GM12875 (cell line): ENCODE measurements around the gene C2orf69.
A peak's percentile ranks its signal among the peaks of the same experiment; 100 is the strongest.

Source experiments
- H3K4me3 ChIP-seq: one replicate; pipeline ENCODE4 v1.5.1; 2011; ENCODE audit warnings: low read depth, low read length, control low read depth
- CTCF ChIP-seq: IDR thresholded peaks from 2 replicates; pipeline ENCODE4 v1.5.1; 2011; ENCODE audit warnings: low read depth, mild to moderate bottlenecking, control low read depth, inconsistent platforms, low read length, moderate library complexity, borderline replicate concordance; ENCODE audit not compliant: insufficient read depth

Gene C2orf69

GRCh38 chr2:199932312-199932855, 21.3 kb downstream of the C2orf69 start:
- no peak for TF ChIP-seq CTCF
- H3K4me3 ChIP-seq = no peak overlapping the region

DNA sequence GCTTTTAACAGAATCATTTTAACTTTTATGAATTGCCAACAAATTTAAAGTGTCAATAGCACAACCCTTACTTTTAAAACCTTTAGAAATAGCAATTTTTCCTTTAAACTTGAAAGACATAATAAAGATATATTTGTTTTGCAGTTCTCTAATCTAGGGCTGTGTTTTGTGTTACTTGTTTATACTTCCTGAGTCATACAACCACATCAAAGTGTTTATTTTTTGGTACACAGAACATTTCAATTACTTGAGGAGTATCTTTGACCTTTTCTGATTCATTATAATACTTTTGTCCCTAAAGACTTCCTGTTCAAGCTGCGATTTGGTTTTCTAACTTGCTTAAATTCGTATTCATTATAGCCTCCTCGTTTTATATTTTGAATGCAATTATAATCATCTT, 22.4 kb downstream of the C2orf69 start:
- no peak for TF ChIP-seq CTCF
- no peak overlapping the region for H3K4me3 ChIP-seq

DNA sequence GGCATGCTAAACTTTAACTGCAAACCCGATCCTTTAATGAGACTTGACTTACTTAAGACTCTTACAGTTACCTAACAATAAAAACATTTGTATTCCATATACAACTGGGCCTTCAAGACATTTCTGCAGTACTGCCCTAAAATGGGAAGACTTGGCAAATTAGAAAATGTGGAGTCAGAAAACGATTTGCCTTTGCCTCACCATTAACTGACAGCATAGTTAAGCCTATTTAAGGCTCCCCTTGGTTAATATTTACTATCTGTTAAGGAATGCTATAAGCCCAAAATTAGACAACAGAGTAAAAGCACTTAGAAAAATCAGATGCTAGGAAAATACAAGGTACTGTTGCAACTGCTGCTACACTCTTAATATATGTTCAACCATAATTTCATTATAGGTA, 25.5 kb downstream of the C2orf69 start:
- no peak for TF ChIP-seq CTCF
- H3K4me3 ChIP-seq = no peak overlapping the region

- 0 out of 2 replicates have a peak, but pooled peaks have one; percentile 15 for TF ChIP-seq CTCF
- no peak overlapping the region for H3K4me3 ChIP-seq
Observed at GRCh38 chr2:199940373-199940772, 29.3 kb downstream of the C2orf69 start.

GRCh38 chr2:199943373-199943772, 32.3 kb downstream of the C2orf69 start:
- TF ChIP-seq CTCF = no peak
- H3K4me3 ChIP-seq = no peak overlapping the region

DNA sequence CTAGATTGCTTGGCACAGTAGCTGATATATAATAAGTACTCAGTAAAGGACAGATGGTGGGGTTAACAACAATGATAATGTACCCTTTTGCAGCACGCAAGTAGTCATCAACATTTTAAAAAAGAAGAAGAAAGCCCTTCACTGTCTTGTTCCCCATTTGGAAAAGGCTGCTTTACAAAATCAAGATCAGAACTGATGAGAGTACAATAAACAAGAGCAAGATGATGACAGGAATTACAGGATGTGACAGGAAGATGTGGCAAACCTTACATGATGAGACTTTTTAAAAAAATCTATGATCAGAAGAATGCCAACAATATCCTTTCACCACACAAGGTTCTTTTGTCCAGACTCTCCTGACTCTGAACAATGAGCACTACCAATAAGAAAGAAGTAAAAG, 35.1 kb downstream of the C2orf69 start:
- H3K4me3 ChIP-seq = no peak overlapping the region
- TF ChIP-seq CTCF = no peak

GRCh38 chr2:199946836-199947235, 35.7 kb downstream of the C2orf69 start:
- no peak for TF ChIP-seq CTCF
- H3K4me3 ChIP-seq = no peak overlapping the region
